Mesodermal cell (in vitro differentiated cells): ENCODE measurements around the gene LDAH.

Experiments
- H3K27ac ChIP-seq: 2 replicates; pipeline ENCODE4 v1.7.0; 2013; ENCODE audit warnings: mild to moderate bottlenecking, low read depth, low read length, moderate library complexity; ENCODE audit not compliant: severe bottlenecking
- H3K36me3 ChIP-seq: 2 replicates; pipeline ENCODE4 v1.7.1; 2013; ENCODE audit warnings: mild to moderate bottlenecking, low read length, moderate library complexity; ENCODE audit not compliant: control insufficient read depth, insufficient read depth
- H3K4me1 ChIP-seq: one replicate; pipeline ENCODE4 v1.7.1; 2013; ENCODE audit warnings: mild to moderate bottlenecking, low read length; ENCODE audit not compliant: insufficient read depth, control insufficient read depth, poor library complexity, severe bottlenecking
- H3K4me3 ChIP-seq: 2 replicates; pipeline ENCODE4 v1.7.0; 2013; ENCODE audit warnings: low read length, control low read depth, mild to moderate bottlenecking; ENCODE audit not compliant: insufficient read depth, poor library complexity, severe bottlenecking; ENCODE audit errors: extremely low read depth
- H3K9me3 ChIP-seq: 2 replicates; pipeline ENCODE4 v1.7.1; 2013; ENCODE audit warnings: mild to moderate bottlenecking, low read length, moderate library complexity; ENCODE audit not compliant: control insufficient read depth
- WGBS, 2 experiments: methylation state at CpG; one replicate each; pipeline ENCODE4 v1.1.5; 2013; ENCODE audit warnings: missing lambda C conversion rate in 2 of 2; ENCODE audit not compliant: insufficient coverage in 2 of 2; 5-methylcytosine and 5-hydroxymethylcytosine counted together

The LDAH gene

GRCh38 chr2:20682167-20682920 is 140.6 kb downstream of the LDAH start:
- H3K36me3 ChIP-seq: peaks cover 45% of the 10 kb centered on the region
- no peak overlapping the region for H3K4me3 ChIP-seq
- H3K4me1 ChIP-seq: no peaks in the 10 kb centered on the region
- H3K27ac ChIP-seq: no peak overlapping the region
- no peaks in the 10 kb centered on the region for H3K9me3 ChIP-seq
- WGBS, 2 experiments: 92% methylated on average over 3 to 6 of the region's 7 CpGs

GRCh38 chr2:20680744-20681375 is 142.0 kb downstream of the LDAH start:
- no peaks in the 10 kb centered on the region for H3K4me1 ChIP-seq
- peaks cover 34% of the 10 kb centered on the region for H3K36me3 ChIP-seq
- WGBS, 2 experiments: 88 to 91% methylated on average over 7 to 9 of the region's 10 CpGs
- H3K4me3 ChIP-seq: no peak overlapping the region
- no peak overlapping the region for H3K27ac ChIP-seq
- H3K9me3 ChIP-seq: no peaks in the 10 kb centered on the region

- Histone ChIP-seq H3K4me1 (no peaks in the 10 kb centered on the region), H3K27ac (no peak overlapping the region), H3K4me3 (no peak overlapping the region), H3K9me3 (no peaks in the 10 kb centered on the region), H3K36me3 (peaks cover 19% of the 10 kb centered on the region)
- WGBS, 2 experiments: 83% methylated on average over 1 of the region's 2 CpGs; no CpG with 5 or more reads in 1 of the 2 experiments
These were observed 144.1 kb downstream of the LDAH start for GRCh38 chr2:20678780-20679179.

- no peaks in the 10 kb centered on the region for H3K4me1 ChIP-seq
- H3K4me3 ChIP-seq: no peak overlapping the region
- no CpG with 5 or more reads among the region's 1 CpG for WGBS, 2 experiments
- no peak overlapping the region for H3K27ac ChIP-seq
- H3K36me3 ChIP-seq: peaks cover 19% of the 10 kb centered on the region
- H3K9me3 ChIP-seq: no peaks in the 10 kb centered on the region
These were observed 144.9 kb downstream of the LDAH start for GRCh38 chr2:20678086-20678395.

- peaks cover 19% of the 10 kb centered on the region for H3K36me3 ChIP-seq
- WGBS, 2 experiments: 76 to 82% methylated on average over 12 to 14 of the region's 15 CpGs
- H3K27ac ChIP-seq: no peak overlapping the region
- H3K4me3 ChIP-seq: no peak overlapping the region
- no peaks in the 10 kb centered on the region for H3K9me3 ChIP-seq
- H3K4me1 ChIP-seq: peaks cover 2% of the 10 kb centered on the region
These were observed 145.4 kb downstream of the LDAH start for GRCh38 chr2:20677301-20678085.

GRCh38 chr2:20676353-20677215 is 146.3 kb downstream of the LDAH start:
- Histone ChIP-seq H3K9me3 (no peaks in the 10 kb centered on the region), H3K4me1 (peaks cover 6% of the 10 kb centered on the region), H3K27ac (no peak overlapping the region), H3K4me3 (no peak overlapping the region), H3K36me3 (peaks cover 15% of the 10 kb centered on the region)
- WGBS, 2 experiments: 87 to 88% methylated on average over 10 to 12 of the region's 12 CpGs

- Histone ChIP-seq H3K4me1 (peaks cover 6% of the 10 kb centered on the region), H3K9me3 (no peaks in the 10 kb centered on the region), H3K4me3 (no peak overlapping the region), H3K27ac (no peak overlapping the region), H3K36me3 (peaks cover 7% of the 10 kb centered on the region)
- WGBS, 2 experiments: 84 to 86% methylated on average over 2 to 3 of the region's 6 CpGs
These were observed 147.1 kb downstream of the LDAH start for GRCh38 chr2:20675701-20676352.

GRCh38 chr2:20674974-20675679 is 147.8 kb downstream of the LDAH start:
- H3K36me3 ChIP-seq: peaks cover 2% of the 10 kb centered on the region
- no peaks in the 10 kb centered on the region for H3K9me3 ChIP-seq
- no peak overlapping the region for H3K27ac ChIP-seq
- peaks cover 6% of the 10 kb centered on the region for H3K4me1 ChIP-seq
- 65 to 73% methylated on average over 14 to 16 of the region's 16 CpGs for WGBS, 2 experiments
- H3K4me3 ChIP-seq: no peak overlapping the region

GRCh38 chr2:20674309-20674965 is 148.5 kb downstream of the LDAH start:
- H3K36me3 ChIP-seq: no peaks in the 10 kb centered on the region

More at GRCh38 chr2:20674309-20674965, 148.5 kb downstream of the LDAH start:
- H3K4me3 ChIP-seq: no peak overlapping the region
- H3K9me3 ChIP-seq: no peaks in the 10 kb centered on the region
- 83 to 90% methylated on average over 5 to 7 of the region's 11 CpGs for WGBS, 2 experiments
- H3K4me1 ChIP-seq: peaks cover 6% of the 10 kb centered on the region
- no peak overlapping the region for H3K27ac ChIP-seq
